K562 (cell line): ENCODE results near the gene CTRL. TPM values are rescaled to one million over a fixed set of nuclear protein-coding genes. Genes with fewer than 3 reads are reported as not detected.

Experiments
- ATAC-seq: fragments of 200-7000 bp; cut with Tn5 transposase; 3 replicates; pipeline ENCODE4 v1.9.1; 2020; ENCODE audit warnings: moderate library complexity
- BruUV-seq: library from RNA; stranded (reverse); fragments of 400-500 nt; replicated peaks from 2 replicates; lab custom pipeline; 2021; lab: Mats Ljungman, UMichigan
- CTCF ChIA-PET: fragments of 300-600 bp; formaldehyde crosslinking; extraction: SDS; loops from one replicate; lab custom pipeline; 2021; ENCODE audit warnings: low intra/inter-chr PET ratio; lab: Yijun Ruan, JAX
- POLR2A ChIA-PET: fragments of 300-600, 350-650 bp; sonication (Branson Sonifier 250); formaldehyde crosslinking; extraction: SDS; loops from one replicate; lab custom pipeline; 2021; ENCODE audit warnings: antibody characterized with exemption, inconsistent platforms; lab: Yijun Ruan, JAX
- DNase-seq, 4 experiments: peaks; one replicate each; pipeline versions ENCODE4 v3.0.0 to v3.0.0-alpha.2; 2011 to 2018; ENCODE audit warnings: low spot score in 3 of 4, mixed read lengths in 3 of 4; ENCODE audit errors: extremely low read depth in 1 of 4
- FAIRE-seq: peaks from 2 replicates; lab custom pipeline; 2011; peaks lifted over from hg19 to GRCh38; lab: Jason Lieb, UNC
- H2AFZ ChIP-seq: 2 replicates; pipeline ENCODE4 v1.6.0; 2011; ENCODE audit warnings: low read depth, low read length, control low read depth, inconsistent platforms
- H3K27ac ChIP-seq: fragments of 200-600 bp; 3 replicates; pipeline ENCODE4 v1.8.0; 2011; ENCODE audit warnings: low read depth, mild to moderate bottlenecking, control low read depth, inconsistent platforms, low read length, moderate library complexity, mixed read lengths; ENCODE audit errors: extremely low read depth
- H3K27me3 ChIP-seq, 2 experiments: fragments of 300-600 bp in 1 of 2; 2 replicates in 1 of 2; 3 replicates in 1 of 2; pipeline versions ENCODE4 v1.6.0 to v1.8.0; 2011; ENCODE audit warnings: inconsistent platforms in 2 of 2, low read length in 2 of 2, mild to moderate bottlenecking in 1 of 2, mixed read lengths in 1 of 2, moderate library complexity in 1 of 2; ENCODE audit not compliant: control insufficient read depth in 2 of 2, insufficient read depth in 2 of 2
- H3K36me3 ChIP-seq: fragments of 300-600 bp; 3 replicates; pipeline ENCODE4 v1.8.0; 2011; ENCODE audit warnings: mild to moderate bottlenecking, low read length, inconsistent platforms; ENCODE audit not compliant: control insufficient read depth, insufficient read depth
- H3K4me1 ChIP-seq, 2 experiments: fragments of 200-600 bp in 1 of 2; replicated peaks in 1 of 2; 2 replicates in 1 of 2; 3 replicates in 1 of 2; pipeline versions ENCODE4 v1.5.1 to v1.8.0; 2011; ENCODE audit warnings: inconsistent platforms in 2 of 2, low read length in 2 of 2, mild to moderate bottlenecking in 1 of 2, mixed read lengths in 1 of 2, moderate library complexity in 1 of 2; ENCODE audit not compliant: control insufficient read depth in 2 of 2, insufficient read depth in 2 of 2
- H3K4me2 ChIP-seq: 2 replicates; pipeline ENCODE4 v1.6.1; 2011; ENCODE audit warnings: low read length, control low read depth, inconsistent platforms, mixed read lengths; ENCODE audit not compliant: insufficient read depth
- H3K4me3 ChIP-seq: fragments of 200-600 bp; sonication (generic), shearing (Covaris generic); 2 replicates; pipeline ENCODE4 v1.5.1; 2016; ENCODE audit warnings: control low read depth, inconsistent platforms
- H3K79me2 ChIP-seq: fragments of 200-600 bp; 3 replicates; pipeline ENCODE4 v1.8.0; 2011; ENCODE audit warnings: low read length, inconsistent platforms; ENCODE audit not compliant: control insufficient read depth, insufficient read depth
- H3K9ac ChIP-seq, 2 experiments: 2 replicates each; pipeline versions ENCODE4 v1.6.0 to v1.6.1; 2011; ENCODE audit warnings: low read depth in 2 of 2, low read length in 2 of 2, control low read depth in 1 of 2, inconsistent platforms in 1 of 2, mild to moderate bottlenecking in 1 of 2, mixed read lengths in 1 of 2; ENCODE audit not compliant: insufficient read depth in 1 of 2
- H3K9me1 ChIP-seq: one replicate; pipeline ENCODE4 v1.6.0; 2011; ENCODE audit warnings: inconsistent platforms, mild to moderate bottlenecking, low read length, moderate library complexity; ENCODE audit not compliant: control insufficient read depth, insufficient read depth
- H3K9me3 ChIP-seq: replicated peaks from 2 replicates; pipeline ENCODE4 v1.5.1; 2011; ENCODE audit warnings: low read depth, low read length, inconsistent platforms; ENCODE audit not compliant: control insufficient read depth, insufficient read depth
- H4K20me1 ChIP-seq: replicated peaks from 2 replicates; pipeline ENCODE4 v1.6.1; 2011; ENCODE audit warnings: low read length, inconsistent platforms, mixed read lengths; ENCODE audit not compliant: control insufficient read depth, insufficient read depth
- ATF4 ChIP-seq: fragments of 450-650 bp; formaldehyde crosslinking; IDR thresholded peaks from 2 replicates; pipeline ENCODE4 v1.4.0; 2022; ENCODE audit warnings: mild to moderate bottlenecking, moderate library complexity
- BCOR ChIP-seq: fragments of 450-650 bp; IDR thresholded peaks from 2 replicates; pipeline ENCODE4 v1.6.1; 2016
- BRD9 ChIP-seq: fragments of 450-650 bp; IDR thresholded peaks from 2 replicates; pipeline ENCODE4 v1.6.1; 2018; ENCODE audit warnings: low read depth; ENCODE audit not compliant: partially characterized antibody
- CHCHD3 ChIP-seq: fragments of 250-450 bp; sonication (Bioruptor Pico); IDR thresholded peaks from 2 replicates; pipeline ENCODE4 v2.1.2; 2022; ENCODE audit warnings: mild to moderate bottlenecking
- HDAC1 ChIP-seq, 2 experiments: fragments of 450-650 bp; IDR thresholded peaks; 2 replicates each; pipeline ENCODE4 v1.6.1; 2016 to 2017; ENCODE audit warnings: inconsistent platforms in 1 of 2, mild to moderate bottlenecking in 1 of 2, moderate library complexity in 1 of 2
- MYBL2 ChIP-seq, 2 experiments: fragments of 450-650 bp in 1 of 2; sonication (generic) in 1 of 2; formaldehyde crosslinking in 1 of 2; IDR thresholded peaks; 2 replicates each; pipeline versions ENCODE4 v1.6.1 to v1.8.1; 2017 to 2022; ENCODE audit warnings: borderline replicate concordance in 1 of 2, inconsistent platforms in 1 of 2, low read depth in 1 of 2, mild to moderate bottlenecking in 1 of 2, missing genetic modification reagents in 1 of 2, moderate library complexity in 1 of 2
- PML ChIP-seq: IDR thresholded peaks from 2 replicates; pipeline ENCODE4 v1.6.1; 2012; ENCODE audit warnings: low read length, inconsistent platforms
- POLR2G ChIP-seq: fragments of 200-400 bp; formaldehyde crosslinking; IDR thresholded peaks from 2 replicates; pipeline ENCODE4 v1.6.1; 2017; ENCODE audit warnings: low read depth, mild to moderate bottlenecking, antibody characterized with exemption, low read length, moderate library complexity
- RBBP5 ChIP-seq: fragments of 200-600 bp; sonication (generic); IDR thresholded peaks from 2 replicates; pipeline ENCODE4 v1.6.1; 2012; ENCODE audit warnings: borderline replicate concordance, mild to moderate bottlenecking, low read length, control low read depth, inconsistent platforms; ENCODE audit not compliant: insufficient read depth, poor library complexity, severe bottlenecking
- RBFOX2 ChIP-seq: fragments of 200-400 bp; formaldehyde crosslinking; IDR thresholded peaks from 2 replicates; pipeline ENCODE4 v1.6.1; 2017; ENCODE audit warnings: low read depth, mild to moderate bottlenecking, low read length, moderate library complexity
- SPI1 ChIP-seq: IDR thresholded peaks from 2 replicates; pipeline ENCODE4 v1.6.1; 2011; ENCODE audit warnings: low read depth, low read length, control low read depth, borderline replicate concordance
- UBTF ChIP-seq, 2 experiments: IDR thresholded peaks; 2 replicates each; pipeline ENCODE4 v1.6.1; 2012; ENCODE audit warnings: improper control_type of control experiment in 2 of 2, low read depth in 2 of 2, low read length in 2 of 2, borderline replicate concordance in 1 of 2
- ZFPM2 ChIP-seq: fragments of 250-450 bp; sonication (Bioruptor Pico); IDR thresholded peaks from 2 replicates; pipeline ENCODE4 v1.5.1; 2022; ENCODE audit warnings: mild to moderate bottlenecking
- ZNF263 ChIP-seq: sonication (generic); formaldehyde crosslinking; IDR thresholded peaks from 2 replicates; pipeline ENCODE4 v1.8.0; 2022; ENCODE audit warnings: mild to moderate bottlenecking, missing genetic modification reagents, borderline replicate concordance
- ZNF717 ChIP-seq: fragments of 250-450 bp; sonication (Bioruptor Pico); IDR thresholded peaks from 2 replicates; pipeline ENCODE4 v1.5.0; 2021
- WGBS: fragments of 100-300 bp; shearing (Covaris generic); methylation state at CpG from one replicate; pipeline ENCODE4 v1.1.6; 2016; ENCODE audit warnings: low coverage, mixed read lengths; ENCODE audit not compliant: insufficient coverage; ENCODE audit errors: missing lambda C conversion rate; 5-methylcytosine and 5-hydroxymethylcytosine counted together
- in situ Hi-C: fragments of 300-500 bp; cut with MboI; formaldehyde crosslinking; loops from 4 replicates; pipeline ENCODE4 v1.15.0; 2018; ENCODE audit warnings: inconsistent platforms, mixed read lengths
- intact Hi-C: fragments of 100-400 bp; cut with micrococcal nuclease; formaldehyde crosslinking; loops from 2 replicates; pipeline ENCODE4 v1.14.2; 2022
- polyA plus RNA-seq, 8 experiments: library from polyadenylated mRNA; depleted of rRNA in 4 of 8; stranded (reverse) in 5 of 8; unstranded in 3 of 8; fragments of >200 nt; fragmentation: Nextera tagmentation in 2 of 8; fragmentation: Illumina TruSeq in 1 of 8; extraction: Ambion mirVana in 2 of 8; extraction: Trizol in 1 of 8; gene quantifications; 2 replicates each; pipeline versions ENCODE4 v1.2.1 to v1.2.3, GENCODE V29; 2011 to 2014; ENCODE audit warnings: inconsistent platforms in 1 of 8, missing spikeins in 1 of 8
- total RNA-seq, 7 experiments: library from RNA; depleted of rRNA in 6 of 7; stranded (reverse); fragments of >200 nt in 6 of 7; fragmentation: Illumina TruSeq in 2 of 7; extraction: Trizol in 2 of 7; gene quantifications; 2 replicates each; pipeline versions ENCODE4 v1.2.1 to v1.2.3, GENCODE V29; 2011 to 2021; ENCODE audit warnings: low replicate concordance in 1 of 7

The CTRL gene
- total and polyA plus RNA-seq, 9 of the 15 experiments (the other 6 are each of a cell fraction or from before 2014, with no cell fraction given): 1.4 to 5.6 (median 2.5) TPM

- ATAC-seq (peak; percentile 43), FAIRE-seq (peak; percentile 77), DNase-seq (peak; percentile 54 to 65 (median 60))
- intact Hi-C loops (no loop called here), in situ Hi-C loops (no loop called here)
- BruUV-seq: no TSS peak
- CTCF ChIA-PET: no interaction called here
- peaks cover 28% of the 10 kb centered on the region for H3K79me2 ChIP-seq
- POLR2A ChIA-PET: interaction anchor here (1.2 to 1.8 kb wide), 2 partner anchors 17 to 23 kb away, joined by 3 to 9 read pairs; partner anchors contain the start of gene LCAT
- H3K36me3 ChIP-seq: peaks cover 36% of the 10 kb centered on the region; the same call in 2 of the 3 replicates
- TF ChIP-seq SPI1: peak; percentile 75; the same call in 1 of the 2 replicates
- TF ChIP-seq CHCHD3 (CRISPR knock-in tag): 0 out of 2 replicates have a peak, but pooled peaks have one; percentile 6
- TF ChIP-seq ZFPM2 (CRISPR knock-in tag): no peak
- no peak for TF ChIP-seq BRD9
- 0 out of 2 replicates have a peak, but pooled peaks have one; percentile 15 for TF ChIP-seq PML
- 0 out of 2 replicates have a peak, but pooled peaks have one; percentile 15 for TF ChIP-seq RBFOX2
- TF ChIP-seq ZNF717: no peak
- TF ChIP-seq HDAC1 (IDR thresholded peaks at IDR 0.05): no peak
- peak; percentile 22 for TF ChIP-seq RBBP5
- no peak for TF ChIP-seq UBTF (IDR thresholded peaks at IDR 0.05; ENCODE audit: borderline replicate concordance in 1 of 2, low read depth in 2 of 2, low read length in 2 of 2)
- TF ChIP-seq POLR2G: 0 out of 2 replicates have a peak, but pooled peaks have one; percentile 7
- no peak for TF ChIP-seq ATF4 (CRISPR knock-in tag)
- TF ChIP-seq MYBL2 (IDR thresholded peaks at IDR 0.05; ENCODE audit: low read depth): no peak
- TF ChIP-seq MYBL2 (CRISPR knock-in tag; IDR thresholded peaks at IDR 0.05; ENCODE audit: borderline replicate concordance): no peak
- peak; percentile 19; the same call in 1 of the 2 replicates for TF ChIP-seq ZNF263 (CRISPR knock-in tag)
- TF ChIP-seq BCOR: no peak
- H3K9me1 ChIP-seq: peaks cover 8% of the 10 kb centered on the region
- H3K4me2 ChIP-seq: peak overlapping the region; percentile 98
- peak overlapping the region in 1 of 2 experiments; percentile 94; a peak in 2 of 4 replicates for H3K9ac ChIP-seq
- no peak overlapping the region for H3K4me3 ChIP-seq
- H3K9me3 ChIP-seq: no peaks in the 10 kb centered on the region
- H4K20me1 ChIP-seq: peaks cover 23% of the 10 kb centered on the region
- H2AFZ ChIP-seq: no peak overlapping the region
- 0 out of 3 replicates have a peak overlapping the region, but pooled peaks have one; percentile 3 for H3K27ac ChIP-seq
- WGBS: 51% methylated on average over 3 of the region's 3 CpGs
- no peaks in the 10 kb centered on the region for H3K27me3 ChIP-seq
- H3K4me1 ChIP-seq: peaks cover 23 to 51% of the 10 kb centered on the region in 2 experiments; a peak in 4 of 5 replicates
These were observed 35.0 kb upstream of the CTRL start for GRCh38 chr16:67966549-67967182.
